PFSK-1 (cell line): ENCODE results near the gene GABRR3.

Experiments used
- POLR2AphosphoS5 ChIP-seq: IDR thresholded peaks from 2 replicates; pipeline ENCODE4 v1.6.1; 2012; ENCODE audit warnings: low read depth, mild to moderate bottlenecking, control low read depth, low read length, moderate library complexity
- TF ChIP-seq, protein P1 (sequence below), 2 experiments: IDR thresholded peaks; 2 replicates each; pipeline versions ENCODE4 v1.6.1 to v1.8.0; 2011 to 2012; ENCODE audit warnings: low read depth in 2 of 2, low read length in 2 of 2, control low read depth in 1 of 2, inconsistent platforms in 1 of 2, mild to moderate bottlenecking in 1 of 2, moderate library complexity in 1 of 2; ENCODE audit not compliant: insufficient read depth in 1 of 2

DNA sequence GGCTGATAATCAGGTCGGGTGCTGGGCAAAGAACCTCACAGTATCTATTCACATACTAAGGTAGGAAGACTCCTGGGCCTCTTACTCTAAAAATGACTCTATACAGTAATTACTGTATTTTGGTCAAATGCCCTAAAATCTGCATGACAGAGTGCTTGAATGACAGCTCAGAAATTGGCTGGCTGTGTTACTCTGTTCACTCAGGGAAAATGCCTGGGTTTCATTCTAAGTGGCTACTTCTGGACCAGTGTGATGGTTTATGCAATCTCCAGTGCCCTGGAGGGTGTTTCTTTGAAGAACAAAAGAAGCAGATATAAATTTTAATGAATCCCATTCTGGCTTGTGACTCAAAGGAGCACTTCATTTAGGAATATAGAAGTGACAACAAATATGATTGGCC lies 2.2 kb downstream of the GABRR3 start:
- TF ChIP-seq, protein P1, sequence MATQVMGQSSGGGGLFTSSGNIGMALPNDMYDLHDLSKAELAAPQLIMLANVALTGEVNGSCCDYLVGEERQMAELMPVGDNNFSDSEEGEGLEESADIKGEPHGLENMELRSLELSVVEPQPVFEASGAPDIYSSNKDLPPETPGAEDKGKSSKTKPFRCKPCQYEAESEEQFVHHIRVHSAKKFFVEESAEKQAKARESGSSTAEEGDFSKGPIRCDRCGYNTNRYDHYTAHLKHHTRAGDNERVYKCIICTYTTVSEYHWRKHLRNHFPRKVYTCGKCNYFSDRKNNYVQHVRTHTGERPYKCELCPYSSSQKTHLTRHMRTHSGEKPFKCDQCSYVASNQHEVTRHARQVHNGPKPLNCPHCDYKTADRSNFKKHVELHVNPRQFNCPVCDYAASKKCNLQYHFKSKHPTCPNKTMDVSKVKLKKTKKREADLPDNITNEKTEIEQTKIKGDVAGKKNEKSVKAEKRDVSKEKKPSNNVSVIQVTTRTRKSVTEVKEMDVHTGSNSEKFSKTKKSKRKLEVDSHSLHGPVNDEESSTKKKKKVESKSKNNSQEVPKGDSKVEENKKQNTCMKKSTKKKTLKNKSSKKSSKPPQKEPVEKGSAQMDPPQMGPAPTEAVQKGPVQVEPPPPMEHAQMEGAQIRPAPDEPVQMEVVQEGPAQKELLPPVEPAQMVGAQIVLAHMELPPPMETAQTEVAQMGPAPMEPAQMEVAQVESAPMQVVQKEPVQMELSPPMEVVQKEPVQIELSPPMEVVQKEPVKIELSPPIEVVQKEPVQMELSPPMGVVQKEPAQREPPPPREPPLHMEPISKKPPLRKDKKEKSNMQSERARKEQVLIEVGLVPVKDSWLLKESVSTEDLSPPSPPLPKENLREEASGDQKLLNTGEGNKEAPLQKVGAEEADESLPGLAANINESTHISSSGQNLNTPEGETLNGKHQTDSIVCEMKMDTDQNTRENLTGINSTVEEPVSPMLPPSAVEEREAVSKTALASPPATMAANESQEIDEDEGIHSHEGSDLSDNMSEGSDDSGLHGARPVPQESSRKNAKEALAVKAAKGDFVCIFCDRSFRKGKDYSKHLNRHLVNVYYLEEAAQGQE (IDR thresholded peaks at IDR 0.05; ENCODE audit: insufficient read depth in 1 of 2, low read depth in 2 of 2, low read length in 2 of 2): no peak
- no peak for TF ChIP-seq POLR2AphosphoS5
